HG02943 (cell line): ENCODE measurements around the gene MZF1.

Experiments
- ATAC-seq: cut with Tn5 transposase; IDR thresholded peaks from one replicate; pipeline ENCODE4 v1.9.1; 2021; ENCODE audit warnings: mild to moderate bottlenecking, low read depth, moderate library complexity; ENCODE audit not compliant: unreplicated experiment

Gene MZF1

DNA sequence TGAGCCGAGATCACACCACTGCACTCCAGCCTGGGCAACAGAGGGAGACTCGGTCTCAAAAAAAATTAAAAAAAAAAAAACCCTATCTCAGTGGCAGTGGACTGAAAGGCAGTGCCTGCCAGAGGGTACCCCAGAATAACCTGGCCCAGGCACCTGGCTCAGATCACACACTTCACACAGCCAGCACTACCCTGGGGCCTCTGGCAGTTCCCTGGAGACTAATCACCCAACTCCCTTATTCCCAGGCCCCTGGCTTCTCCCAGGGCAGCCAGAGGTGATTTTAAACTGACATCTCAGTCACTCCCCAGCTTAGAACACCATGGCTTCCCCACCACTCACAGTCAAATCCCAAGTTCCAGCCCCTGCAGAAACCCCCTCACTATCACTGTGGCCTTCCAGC lies 57.9 kb downstream of the MZF1 start:
- ATAC-seq = no peak

DNA sequence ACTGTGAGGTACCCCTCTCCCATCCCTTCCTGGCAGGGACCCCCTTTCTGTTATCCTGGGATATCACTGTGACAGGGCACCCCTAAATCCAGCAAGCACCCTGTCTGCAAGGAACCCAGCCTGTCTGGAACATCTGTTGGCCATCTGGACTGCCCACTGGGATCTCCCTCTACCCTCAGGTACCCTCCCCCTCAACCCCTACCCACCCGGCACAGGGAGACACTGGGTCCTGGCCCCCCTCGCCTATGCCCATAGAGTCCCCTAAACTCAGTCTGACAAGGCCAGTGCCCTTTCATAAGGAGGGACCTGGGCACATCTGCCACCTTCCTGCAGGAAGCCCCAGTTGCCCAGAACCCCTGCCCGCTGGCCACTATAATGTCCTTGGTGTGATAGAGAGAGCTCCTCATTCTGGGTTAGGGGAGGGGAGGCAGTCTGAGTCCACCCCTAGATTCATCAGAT lies 58.5 kb downstream of the MZF1 start:
- no peak for ATAC-seq

- no peak for ATAC-seq
Observed at GRCh38 chr19:58513694-58514563, 59.2 kb downstream of the MZF1 start.

DNA sequence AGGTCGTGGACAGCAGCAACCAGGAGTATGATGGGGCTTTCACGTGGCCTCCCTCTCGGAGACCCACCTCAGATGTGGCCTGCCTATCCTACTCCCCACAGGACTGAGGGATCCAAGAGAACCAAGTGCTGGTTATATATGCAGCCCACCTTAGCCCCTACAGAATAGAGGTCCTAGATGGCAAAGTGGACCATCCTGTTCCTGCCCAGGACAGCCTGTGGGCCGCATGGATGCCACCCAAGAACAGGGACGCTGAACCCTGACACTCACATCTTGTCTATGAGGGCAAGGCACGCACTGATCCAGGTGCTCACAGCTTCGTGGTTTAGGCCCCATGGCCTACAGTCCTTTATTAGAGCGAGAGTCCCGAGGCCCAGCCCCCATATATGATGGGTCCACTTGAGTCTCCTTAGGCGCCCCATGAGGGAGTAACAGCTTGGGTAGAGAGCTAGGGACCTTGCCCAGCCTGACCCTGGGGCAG lies 59.9 kb downstream of the MZF1 start:
- no peak for ATAC-seq
